SU-DHL-6 (cell line): ENCODE data around the gene CCDC106.

Source experiments
- H2AFZ ChIP-seq: fragments of 200-600 bp; sonication (generic); 2 replicates; pipeline ENCODE4 v1.6.1; 2014; ENCODE audit warnings: low read depth, mild to moderate bottlenecking, moderate library complexity, mixed read lengths, antibody characterized with exemption, low read length; ENCODE audit not compliant: severe bottlenecking
- H3F3A ChIP-seq: fragments of 200-600 bp; shearing (Covaris generic); 2 replicates; pipeline ENCODE4 v1.6.0; 2016; ENCODE audit warnings: antibody characterized with exemption, mild to moderate bottlenecking; ENCODE audit not compliant: insufficient read depth
- H3K27ac ChIP-seq: fragments of 200-600 bp; sonication (generic); 2 replicates; pipeline ENCODE4 v1.5.1; 2016; ENCODE audit warnings: low read depth, mild to moderate bottlenecking, low read length, moderate library complexity, mixed read lengths
- H3K27me3 ChIP-seq: fragments of 200-600 bp; sonication (generic), shearing (Covaris generic); 2 replicates; pipeline ENCODE4 v1.6.0; 2014; ENCODE audit warnings: mild to moderate bottlenecking, low read length
- H3K36me3 ChIP-seq: fragments of 200-600 bp; sonication (generic); 2 replicates; pipeline ENCODE4 v1.6.1; 2014; ENCODE audit warnings: mild to moderate bottlenecking, low read length, mixed read lengths
- H3K4me2 ChIP-seq: fragments of 300-600, 200-600 bp; shearing (Covaris generic), sonication (generic); 2 replicates; pipeline ENCODE4 v1.6.0; 2014; ENCODE audit warnings: low read length, low read depth, mild to moderate bottlenecking; ENCODE audit not compliant: poor library complexity, severe bottlenecking
- H3K4me3 ChIP-seq: fragments of 200-600 bp; sonication (generic); 2 replicates; pipeline ENCODE4 v1.5.1; 2014; ENCODE audit warnings: antibody characterized with exemption, low read length, mild to moderate bottlenecking, mixed read lengths; ENCODE audit not compliant: insufficient read depth, poor library complexity, severe bottlenecking
- H3K79me2 ChIP-seq: fragments of 200-600 bp; sonication (generic); 2 replicates; pipeline ENCODE4 v1.6.1; 2014; ENCODE audit warnings: mild to moderate bottlenecking, low read length, moderate library complexity; ENCODE audit not compliant: insufficient read depth
- H3K9ac ChIP-seq: fragments of 200-600 bp; sonication (generic); 2 replicates; pipeline ENCODE4 v1.7.0; 2014; ENCODE audit warnings: mild to moderate bottlenecking, low read length
- H3K9me2 ChIP-seq: fragments of 200-600 bp; sonication (generic); replicated peaks from 2 replicates; pipeline ENCODE4 v1.6.1; 2014; ENCODE audit warnings: low read length; ENCODE audit not compliant: insufficient read depth
- H3K9me3 ChIP-seq: fragments of 200-600 bp; sonication (generic); 2 replicates; pipeline ENCODE4 v1.6.1; 2014; ENCODE audit warnings: low read length, mixed read lengths; ENCODE audit not compliant: insufficient read depth
- H4K20me1 ChIP-seq: fragments of 200-600 bp; sonication (generic); 2 replicates; pipeline ENCODE4 v1.6.1; 2014; ENCODE audit warnings: low read depth, mild to moderate bottlenecking, antibody characterized with exemption, low read length, moderate library complexity, mixed read lengths
- EZH2phosphoT487 ChIP-seq: fragments of 200-600 bp; sonication (generic), shearing (Covaris generic); conservative IDR thresholded peaks from 2 replicates; pipeline ENCODE4 v1.6.1; 2018; ENCODE audit warnings: mild to moderate bottlenecking, antibody characterized with exemption, low read length, moderate library complexity, mixed read lengths
- TF ChIP-seq, protein P1 (sequence below): fragments of 200-600 bp; sonication (generic); IDR thresholded peaks from one replicate; pipeline ENCODE4 v1.5.1; 2017; ENCODE audit warnings: antibody characterized with exemption, mild to moderate bottlenecking, low read length, moderate library complexity; ENCODE audit not compliant: insufficient read depth, poor library complexity, severe bottlenecking

CCDC106 gene

GRCh38 chr19:55668603-55669348 is 20.8 kb downstream of the CCDC106 start:
- Histone ChIP-seq H3K9me2 (no peaks in the 10 kb centered on the region), H3K36me3 (peaks cover 11% of the 10 kb centered on the region), H3K79me2 (peaks cover 91% of the 10 kb centered on the region), H2AFZ (no peak overlapping the region), H3F3A (peaks cover 18% of the 10 kb centered on the region; the same call in 1 of the 2 replicates), H4K20me1 (peaks cover 11% of the 10 kb centered on the region), H3K4me2 (no peak overlapping the region), H3K27me3 (no peaks in the 10 kb centered on the region), H3K4me3 (no peak overlapping the region), H3K9me3 (no peaks in the 10 kb centered on the region), H3K27ac (no peak overlapping the region), H3K9ac (no peak overlapping the region)
- TF ChIP-seq EZH2phosphoT487, result no peak
- TF ChIP-seq, protein P1, sequence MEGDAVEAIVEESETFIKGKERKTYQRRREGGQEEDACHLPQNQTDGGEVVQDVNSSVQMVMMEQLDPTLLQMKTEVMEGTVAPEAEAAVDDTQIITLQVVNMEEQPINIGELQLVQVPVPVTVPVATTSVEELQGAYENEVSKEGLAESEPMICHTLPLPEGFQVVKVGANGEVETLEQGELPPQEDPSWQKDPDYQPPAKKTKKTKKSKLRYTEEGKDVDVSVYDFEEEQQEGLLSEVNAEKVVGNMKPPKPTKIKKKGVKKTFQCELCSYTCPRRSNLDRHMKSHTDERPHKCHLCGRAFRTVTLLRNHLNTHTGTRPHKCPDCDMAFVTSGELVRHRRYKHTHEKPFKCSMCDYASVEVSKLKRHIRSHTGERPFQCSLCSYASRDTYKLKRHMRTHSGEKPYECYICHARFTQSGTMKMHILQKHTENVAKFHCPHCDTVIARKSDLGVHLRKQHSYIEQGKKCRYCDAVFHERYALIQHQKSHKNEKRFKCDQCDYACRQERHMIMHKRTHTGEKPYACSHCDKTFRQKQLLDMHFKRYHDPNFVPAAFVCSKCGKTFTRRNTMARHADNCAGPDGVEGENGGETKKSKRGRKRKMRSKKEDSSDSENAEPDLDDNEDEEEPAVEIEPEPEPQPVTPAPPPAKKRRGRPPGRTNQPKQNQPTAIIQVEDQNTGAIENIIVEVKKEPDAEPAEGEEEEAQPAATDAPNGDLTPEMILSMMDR, result no peak

GRCh38 chr19:55669418-55670279 is 21.6 kb downstream of the CCDC106 start:
- H4K20me1 ChIP-seq, result peaks cover 11% of the 10 kb centered on the region
- no peaks in the 10 kb centered on the region for H3K27me3 ChIP-seq
- peaks cover 84% of the 10 kb centered on the region for H3K79me2 ChIP-seq
- no peak overlapping the region for H3K9ac ChIP-seq
- no peak overlapping the region for H3K4me2 ChIP-seq
- H2AFZ ChIP-seq, result no peak overlapping the region
- H3K27ac ChIP-seq, result no peak overlapping the region
- H3K4me3 ChIP-seq, result no peak overlapping the region
- no peaks in the 10 kb centered on the region for H3K9me2 ChIP-seq
- H3F3A ChIP-seq, result peaks cover 25% of the 10 kb centered on the region
- no peaks in the 10 kb centered on the region for H3K9me3 ChIP-seq
- H3K36me3 ChIP-seq, result peaks cover 11% of the 10 kb centered on the region
- TF ChIP-seq EZH2phosphoT487, result no peak
- TF ChIP-seq, protein P1, result no peak

DNA sequence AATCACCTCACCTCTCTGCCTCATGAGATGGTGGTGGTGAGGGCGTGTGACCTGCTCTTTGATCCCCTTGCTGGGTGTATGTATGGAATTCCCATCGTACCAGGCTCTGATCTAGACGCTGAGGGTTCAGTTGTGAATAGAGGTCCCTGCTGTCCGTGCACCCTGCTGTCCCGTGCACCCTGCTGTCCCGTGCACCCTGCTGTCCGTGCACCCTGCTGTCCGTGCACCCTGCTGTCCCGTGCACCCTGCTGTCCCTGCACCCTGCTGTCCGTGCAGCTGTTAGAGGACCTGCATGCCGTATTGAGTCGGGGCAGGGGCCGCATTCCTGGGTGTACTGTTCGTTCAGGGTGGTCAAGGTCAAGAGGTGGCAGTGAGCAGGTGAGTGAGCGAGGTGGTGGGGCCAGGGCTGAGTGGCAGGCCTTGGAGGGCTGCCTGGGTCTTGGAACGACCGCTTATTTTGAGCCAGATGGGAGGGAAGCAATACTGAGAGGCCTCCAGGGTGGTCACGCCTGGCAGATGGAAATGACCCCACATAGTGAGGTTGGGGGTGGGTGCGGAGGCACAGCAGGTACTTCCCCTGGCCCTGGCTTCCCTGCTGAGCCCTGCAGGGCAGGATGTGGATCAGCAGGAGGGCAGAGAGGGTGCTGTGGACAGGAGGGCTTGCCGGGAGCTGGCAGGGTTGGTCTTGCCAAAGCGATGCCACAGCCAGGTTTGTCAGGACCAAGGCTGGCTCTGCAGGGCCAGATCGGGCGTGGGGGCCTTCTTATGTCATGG is 22.5 kb downstream of the CCDC106 start:
- Histone ChIP-seq H3K9me3 (no peaks in the 10 kb centered on the region), H3K27me3 (no peaks in the 10 kb centered on the region), H3K9me2 (no peaks in the 10 kb centered on the region), H4K20me1 (peaks cover 11% of the 10 kb centered on the region), H3F3A (peaks cover 25% of the 10 kb centered on the region), H3K9ac (no peak overlapping the region), H3K4me3 (no peak overlapping the region), H3K27ac (no peak overlapping the region), H3K79me2 (peaks cover 82% of the 10 kb centered on the region), H3K4me2 (no peak overlapping the region), H3K36me3 (peaks cover 11% of the 10 kb centered on the region), H2AFZ (no peak overlapping the region)
- TF ChIP-seq, protein P1, result no peak
- TF ChIP-seq EZH2phosphoT487, result no peak
